H1 (cell line): ENCODE results near the gene AKAP8. TPM values are rescaled to one million over a fixed set of nuclear protein-coding genes. Genes with fewer than 3 reads are reported as not detected.

Source experiments
- CTCF ChIA-PET: fragments of 300-600 bp; sonication (Branson Sonifier 250); formaldehyde crosslinking; loops from one replicate; lab custom pipeline; 2021; ENCODE audit not compliant: partially characterized antibody; lab: Charles Lee
- POLR2A ChIA-PET: fragments of 300-600 bp; sonication (Branson Sonifier 250); formaldehyde crosslinking; loops from one replicate; lab custom pipeline; 2021; ENCODE audit warnings: inconsistent platforms; ENCODE audit not compliant: partially characterized antibody; lab: Charles Lee
- DNase-seq, 2 experiments: peaks; one replicate each; pipeline versions ENCODE4 v3.0.0 to v3.0.0-alpha.2; 2010 to 2022; ENCODE audit warnings: low spot score in 2 of 2, low read depth in 1 of 2, mixed read lengths in 1 of 2
- FAIRE-seq: peaks from 2 replicates; lab custom pipeline; 2011; peaks lifted over from hg19 to GRCh38; lab: Jason Lieb, UNC
- H2AFZ ChIP-seq: 2 replicates; pipeline ENCODE4 v1.8.1; 2012; ENCODE audit warnings: low read length, inconsistent platforms
- H2AK5ac ChIP-seq: 2 replicates; pipeline ENCODE4 v1.6.1; 2013; ENCODE audit warnings: low read depth, low read length
- H2BK120ac ChIP-seq: replicated peaks from 2 replicates; pipeline ENCODE3; 2013; ENCODE audit warnings: low read depth, low read length, inconsistent platforms
- H2BK12ac ChIP-seq: 2 replicates; pipeline ENCODE4 v1.6.1; 2013; ENCODE audit warnings: low read depth, low read length
- H2BK15ac ChIP-seq: 2 replicates; pipeline ENCODE4 v1.6.1; 2013; ENCODE audit warnings: low read length
- H2BK20ac ChIP-seq: 2 replicates; pipeline ENCODE4 v1.6.1; 2013; ENCODE audit warnings: low read length
- H2BK5ac ChIP-seq: 2 replicates; pipeline ENCODE4 v1.6.1; 2013; ENCODE audit warnings: low read depth, low read length
- H3K14ac ChIP-seq: 2 replicates; pipeline ENCODE4 v1.6.1; 2013; ENCODE audit warnings: inconsistent platforms; ENCODE audit not compliant: insufficient read length
- H3K18ac ChIP-seq: 2 replicates; pipeline ENCODE4 v1.6.1; 2013; ENCODE audit warnings: low read length; ENCODE audit errors: extremely low read depth
- H3K23ac ChIP-seq: 2 replicates; pipeline ENCODE4 v1.6.1; 2013; ENCODE audit warnings: inconsistent platforms; ENCODE audit not compliant: insufficient read length
- H3K23me2 ChIP-seq: 2 replicates; pipeline ENCODE4 v1.6.1; 2013; ENCODE audit warnings: low read depth, low read length
- H3K27ac ChIP-seq: 2 replicates; pipeline ENCODE4 v1.6.1; 2011; ENCODE audit warnings: low read depth, low read length, inconsistent platforms
- H3K27me3 ChIP-seq, 4 experiments: replicated peaks in 1 of 4; 1 replicate in 1 of 4; 2 replicates in 3 of 4; pipeline versions ENCODE4 v1.6.1 to v1.8.1; 2011 to 2013; ENCODE audit warnings: low read length in 3 of 4, mild to moderate bottlenecking in 3 of 4, inconsistent platforms in 2 of 4, mixed read lengths in 2 of 4, moderate library complexity in 1 of 4; ENCODE audit not compliant: control insufficient read depth in 3 of 4, insufficient read depth in 3 of 4; ENCODE audit errors: extremely low read depth in 1 of 4
- H3K36me3 ChIP-seq, 4 experiments: 2 replicates each; pipeline versions ENCODE4 v1.6.1 to v1.8.1; 2011 to 2013; ENCODE audit warnings: mild to moderate bottlenecking in 4 of 4, low read length in 3 of 4, moderate library complexity in 2 of 4, control low read depth in 1 of 4, inconsistent platforms in 1 of 4; ENCODE audit not compliant: insufficient read depth in 4 of 4, control insufficient read depth in 2 of 4
- H3K4ac ChIP-seq: replicated peaks from 2 replicates; pipeline ENCODE3; 2013; ENCODE audit warnings: low read length, low read depth, mixed read lengths, inconsistent platforms; ENCODE audit not compliant: insufficient read length
- H3K4me1 ChIP-seq, 4 experiments: replicated peaks in 1 of 4; 1 replicate in 1 of 4; 2 replicates in 3 of 4; pipeline versions ENCODE4 v1.6.1 to v1.8.1; 2011 to 2013; ENCODE audit warnings: low read length in 3 of 4, inconsistent platforms in 2 of 4, mixed read lengths in 1 of 4; ENCODE audit not compliant: insufficient read depth in 4 of 4, control insufficient read depth in 3 of 4
- H3K4me2 ChIP-seq, 2 experiments: 2 replicates each; pipeline versions ENCODE4 v1.6.1 to v1.8.1; 2011 to 2013; ENCODE audit warnings: low read depth in 2 of 2, low read length in 2 of 2, control low read depth in 1 of 2, inconsistent platforms in 1 of 2, mild to moderate bottlenecking in 1 of 2; ENCODE audit not compliant: insufficient read depth in 1 of 2
- H3K4me3 ChIP-seq, 4 experiments: fragments of 200-600, 300-600 bp in 1 of 4; sonication (generic), shearing (Covaris generic), sonication (Bioruptor Twin) in 1 of 4; 2 replicates each; pipeline versions ENCODE4 v1.5.1 to v1.8.1; 2011 to 2016; ENCODE audit warnings: low read length in 4 of 4, low read depth in 3 of 4, control low read depth in 2 of 4, inconsistent platforms in 2 of 4, mild to moderate bottlenecking in 2 of 4, mixed read lengths in 1 of 4, moderate library complexity in 1 of 4; ENCODE audit not compliant: insufficient read depth in 2 of 4; ENCODE audit errors: extremely low read depth in 1 of 4
- H3K56ac ChIP-seq: replicated peaks from 2 replicates; pipeline ENCODE3; 2013; ENCODE audit warnings: low read depth, mild to moderate bottlenecking, mixed read lengths, low read length, inconsistent platforms; ENCODE audit not compliant: insufficient read length
- H3K79me1 ChIP-seq: 2 replicates; pipeline ENCODE4 v1.6.1; 2013; ENCODE audit warnings: low read depth, low read length, control low read depth
- H3K79me2 ChIP-seq, 2 experiments: 2 replicates each; pipeline versions ENCODE4 v1.6.1 to v1.8.1; 2012 to 2013; ENCODE audit warnings: low read length in 2 of 2, mild to moderate bottlenecking in 2 of 2, inconsistent platforms in 1 of 2; ENCODE audit not compliant: insufficient read depth in 2 of 2, control insufficient read depth in 1 of 2
- H3K9ac ChIP-seq, 4 experiments: replicated peaks in 1 of 4; 1 replicate in 1 of 4; 2 replicates in 3 of 4; pipeline versions ENCODE4 v1.6.1 to v1.8.1; 2011 to 2013; ENCODE audit warnings: low read depth in 3 of 4, low read length in 3 of 4, control low read depth in 2 of 4, mild to moderate bottlenecking in 2 of 4, moderate library complexity in 2 of 4, inconsistent platforms in 1 of 4; ENCODE audit errors: extremely low read depth in 1 of 4
- H3K9me3 ChIP-seq, 2 experiments: 2 replicates each; pipeline versions ENCODE4 v1.6.1 to v1.8.1; 2012 to 2013; ENCODE audit warnings: mild to moderate bottlenecking in 2 of 2, moderate library complexity in 2 of 2, control low read depth in 1 of 2, inconsistent platforms in 1 of 2, low read depth in 1 of 2, low read length in 1 of 2, mixed read lengths in 1 of 2; ENCODE audit not compliant: insufficient read depth in 2 of 2
- H4K20me1 ChIP-seq, 2 experiments: replicated peaks in 1 of 2; 2 replicates each; pipeline versions ENCODE3 to v1.8.1; 2011 to 2013; ENCODE audit warnings: inconsistent platforms in 2 of 2, low read length in 2 of 2, mild to moderate bottlenecking in 1 of 2; ENCODE audit not compliant: insufficient read depth in 2 of 2, control insufficient read depth in 1 of 2
- H4K5ac ChIP-seq: 2 replicates; pipeline ENCODE4 v1.6.1; 2013; ENCODE audit warnings: low read length, low read depth, mixed read lengths, inconsistent platforms; ENCODE audit not compliant: insufficient read length
- H4K8ac ChIP-seq: 2 replicates; pipeline ENCODE4 v1.8.0; 2013; ENCODE audit warnings: mild to moderate bottlenecking, moderate library complexity, low read length, inconsistent platforms; ENCODE audit not compliant: insufficient read depth; ENCODE audit errors: extremely low read depth
- H4K91ac ChIP-seq: replicated peaks from 2 replicates; pipeline ENCODE3; 2013; ENCODE audit warnings: low read length, mixed read lengths, inconsistent platforms; ENCODE audit not compliant: insufficient read length
- CREB1 ChIP-seq: IDR thresholded peaks from 2 replicates; pipeline ENCODE4 v1.6.1; 2012; ENCODE audit warnings: inconsistent platforms
- EZH2 ChIP-seq: fragments of 200-600 bp; sonication (generic); IDR thresholded peaks from 2 replicates; pipeline ENCODE4 v1.7.1; 2012; ENCODE audit warnings: low read depth, mild to moderate bottlenecking, moderate library complexity, low read length, inconsistent platforms; ENCODE audit not compliant: severe bottlenecking
- JUND ChIP-seq: IDR thresholded peaks from 2 replicates; pipeline ENCODE4 v1.6.1; 2011; ENCODE audit warnings: mild to moderate bottlenecking, improper control_type of control experiment, low read length
- POLR2AphosphoS5 ChIP-seq: IDR thresholded peaks from 2 replicates; pipeline ENCODE4 v1.6.1; 2011; ENCODE audit warnings: low read depth, low read length
- WGBS, 2 experiments: shearing (Covaris generic) in 1 of 2; methylation state at CpG; one replicate each; pipeline versions ENCODE4 v1.1.6 to v1.1.7; 2013 to 2015; ENCODE audit warnings: low lambda C conversion rate in 2 of 2, mixed read lengths in 2 of 2, inconsistent platforms in 1 of 2, low coverage in 1 of 2, missing lambda C conversion rate in 1 of 2; ENCODE audit not compliant: insufficient replicate concordance in 2 of 2, insufficient coverage in 1 of 2, insufficient read length in 1 of 2; ENCODE audit errors: extremely low coverage in 1 of 2, missing lambda C conversion rate in 1 of 2; 5-methylcytosine and 5-hydroxymethylcytosine counted together
- polyA plus RNA-seq, 7 experiments: library from polyadenylated mRNA; depleted of rRNA in 3 of 7; stranded (reverse) in 5 of 7; unstranded in 2 of 7; fragments of >200 nt in 5 of 7; fragments of 200-250 nt in 2 of 7; gene quantifications; 1 replicate in 5 of 7; 2 replicates in 1 of 7; 4 replicates in 1 of 7; pipeline versions ENCODE4 v1.2.1 to v1.2.3, GENCODE V29; 2011 to 2013; ENCODE audit warnings: missing spikeins in 2 of 7, mixed read lengths in 2 of 7
- total RNA-seq: library from RNA; stranded (reverse); fragmentation: NEBNext Ultra II Directional; extraction: Animal tissue kit (Norgen Biotek cat#: 25700); gene quantifications from 2 replicates; pipeline ENCODE4 v1.2.1, GENCODE V29; 2021

AKAP8 gene
- total and polyA plus RNA-seq, 2 of the 8 experiments (the other 6 are each of a cell fraction or from before 2014, with no cell fraction given) = 17.0 to 41.0 TPM

DNA sequence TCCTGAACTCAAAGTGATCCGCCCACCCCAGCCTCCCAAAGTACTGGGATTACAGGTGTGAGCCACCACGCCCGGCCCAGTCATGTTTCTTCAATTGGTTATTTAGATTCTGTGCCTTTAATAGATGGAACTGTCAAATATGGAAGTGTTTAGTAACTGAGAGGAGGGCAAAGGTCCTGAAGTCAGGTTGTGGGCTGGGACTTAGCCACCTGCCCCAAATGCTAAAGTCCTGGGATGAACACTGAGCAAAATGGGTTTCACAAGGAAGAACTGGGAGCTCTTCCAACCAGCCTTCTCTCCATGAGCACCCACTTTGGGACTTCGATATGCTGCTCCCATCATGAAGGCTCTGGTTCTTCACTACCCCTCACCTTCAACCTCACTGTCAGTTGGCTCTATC is 21.7 kb downstream of the AKAP8 start:
- no peak overlapping the region for H3K23ac ChIP-seq
- no peak overlapping the region for H3K18ac ChIP-seq
- H3K79me2 ChIP-seq = no peaks in the 10 kb centered on the region
- no peak overlapping the region for H2BK120ac ChIP-seq
- no peak for DNase-seq
- no peak overlapping the region for H2AFZ ChIP-seq
- ChIA-PET POLR2A (interaction anchor here (0.7 to 5.9 kb wide), 4 partner anchors 13 to 75 kb away, joined by 3 to 30 read pairs (median 4); partner anchors contain the start of gene AKAP8), CTCF (no interaction called here)
- no peak overlapping the region for H4K5ac ChIP-seq
- H3K9ac ChIP-seq = no peak overlapping the region
- H4K20me1 ChIP-seq = peaks cover 2 to 4% of the 10 kb centered on the region in 2 experiments
- H3K23me2 ChIP-seq = no peaks in the 10 kb centered on the region
- H2BK15ac ChIP-seq = no peak overlapping the region
- H3K56ac ChIP-seq = no peak overlapping the region
- no peak overlapping the region for H4K8ac ChIP-seq
- FAIRE-seq = no peak
- H3K4me3 ChIP-seq = no peak overlapping the region
- no peaks in the 10 kb centered on the region for H3K27me3 ChIP-seq
- no peak overlapping the region for H3K27ac ChIP-seq
- H2AK5ac ChIP-seq = no peak overlapping the region
- TF ChIP-seq POLR2AphosphoS5 (no peak), JUND (no peak), EZH2 (no peak), CREB1 (no peak)
- H3K4me1 ChIP-seq = no peaks in the 10 kb centered on the region
- H3K9me3 ChIP-seq = no peaks in the 10 kb centered on the region; a peak in 1 of 4 replicates
- peaks cover 30 to 74% (median 56%) of the 10 kb centered on the region in 4 experiments for H3K36me3 ChIP-seq
- no peak overlapping the region for H2BK5ac ChIP-seq
- WGBS, 2 experiments = 94% methylated on average over 4 of the region's 4 CpGs; no CpG with 5 or more reads in 1 of the 2 experiments
- no peak overlapping the region for H3K14ac ChIP-seq
- no peak overlapping the region for H4K91ac ChIP-seq
- no peak overlapping the region for H3K4ac ChIP-seq
- H3K4me2 ChIP-seq = no peak overlapping the region
- no peaks in the 10 kb centered on the region for H3K79me1 ChIP-seq
- H2BK12ac ChIP-seq = no peak overlapping the region
- H2BK20ac ChIP-seq = no peak overlapping the region
